ENCODE measurements around the gene IL17RC.

Gene IL17RC

GRCh38 chr3:9947025-9947995, 30.4 kb downstream of the IL17RC start:
- FAIRE-seq: no peak

- no peak for FAIRE-seq
Measured at GRCh38 chr3:9948586-9948985, 31.7 kb downstream of the IL17RC start.

DNA sequence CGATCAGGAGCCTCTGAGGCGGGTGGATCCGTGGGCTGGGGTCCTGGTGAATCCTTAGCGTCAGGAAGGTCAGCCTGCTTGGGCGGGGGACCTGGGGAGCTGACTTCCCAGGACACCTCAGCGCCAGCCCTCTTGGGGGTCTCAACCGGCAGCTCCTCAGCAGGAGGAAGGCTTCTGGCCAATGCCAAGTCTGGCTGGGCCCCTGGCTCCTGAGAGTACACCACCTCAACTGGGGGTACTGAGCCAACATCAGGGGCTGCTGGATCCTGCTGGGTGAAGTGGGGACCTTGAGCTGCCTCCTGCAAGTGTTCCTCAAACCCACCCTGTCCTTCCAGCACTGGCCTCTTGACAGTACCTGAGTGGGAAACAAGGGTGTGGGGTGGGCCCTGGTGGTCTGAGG, 32.2 kb downstream of the IL17RC start:
- no peak for FAIRE-seq

DNA sequence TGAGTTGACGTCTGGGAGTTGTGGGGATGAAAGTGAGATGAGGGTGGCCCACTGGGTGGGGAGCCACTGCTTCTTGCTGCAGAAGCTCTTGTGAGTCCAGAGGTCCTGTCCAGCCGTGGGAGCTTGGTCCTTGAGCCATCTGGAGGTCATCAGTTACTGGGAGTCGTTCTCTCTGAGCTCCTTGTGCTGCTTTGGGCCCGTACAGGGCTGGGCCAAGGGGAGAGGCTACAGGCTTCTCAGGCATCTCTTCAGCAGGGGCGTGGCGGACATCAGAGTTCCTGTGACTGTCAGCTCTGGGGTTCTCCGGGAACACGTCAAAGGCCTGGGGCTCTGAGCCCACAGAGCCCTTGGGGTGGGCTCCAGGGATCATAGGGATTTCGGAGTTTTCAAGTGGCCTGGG, 32.7 kb downstream of the IL17RC start:
- FAIRE-seq: no peak

GRCh38 chr3:9951126-9951525, 34.2 kb downstream of the IL17RC start:
- FAIRE-seq: no peak

DNA sequence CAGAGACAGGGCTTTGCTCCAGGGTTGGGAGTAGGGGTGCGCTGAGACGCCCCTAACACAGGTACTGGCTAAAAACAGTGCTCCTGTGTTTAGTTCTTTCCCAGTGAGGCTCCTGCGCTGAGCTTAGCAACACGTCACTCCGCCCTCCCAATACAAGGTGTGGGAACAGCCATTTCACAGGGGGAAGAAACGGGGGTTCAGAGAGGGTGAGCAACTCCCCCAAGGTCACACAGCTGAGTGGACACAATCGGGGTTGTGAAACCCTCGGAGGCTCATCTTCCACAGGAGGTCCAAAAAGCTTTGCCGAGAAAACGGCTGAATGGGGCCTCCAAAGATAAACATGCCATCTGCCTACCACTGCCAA, 34.7 kb downstream of the IL17RC start:
- FAIRE-seq: no peak

- FAIRE-seq: no peak
Measured at GRCh38 chr3:9951962-9952805, 35.3 kb downstream of the IL17RC start, which contains the start of gene PRRT3. TSS of gene PRRT3 (minus strand) at chr3:9952408. CDS start at chr3:9950115, 2,293 bp downstream.

GRCh38 chr3:9955067-9955502, 38.2 kb downstream of the IL17RC start:
- FAIRE-seq: no peak

DNA sequence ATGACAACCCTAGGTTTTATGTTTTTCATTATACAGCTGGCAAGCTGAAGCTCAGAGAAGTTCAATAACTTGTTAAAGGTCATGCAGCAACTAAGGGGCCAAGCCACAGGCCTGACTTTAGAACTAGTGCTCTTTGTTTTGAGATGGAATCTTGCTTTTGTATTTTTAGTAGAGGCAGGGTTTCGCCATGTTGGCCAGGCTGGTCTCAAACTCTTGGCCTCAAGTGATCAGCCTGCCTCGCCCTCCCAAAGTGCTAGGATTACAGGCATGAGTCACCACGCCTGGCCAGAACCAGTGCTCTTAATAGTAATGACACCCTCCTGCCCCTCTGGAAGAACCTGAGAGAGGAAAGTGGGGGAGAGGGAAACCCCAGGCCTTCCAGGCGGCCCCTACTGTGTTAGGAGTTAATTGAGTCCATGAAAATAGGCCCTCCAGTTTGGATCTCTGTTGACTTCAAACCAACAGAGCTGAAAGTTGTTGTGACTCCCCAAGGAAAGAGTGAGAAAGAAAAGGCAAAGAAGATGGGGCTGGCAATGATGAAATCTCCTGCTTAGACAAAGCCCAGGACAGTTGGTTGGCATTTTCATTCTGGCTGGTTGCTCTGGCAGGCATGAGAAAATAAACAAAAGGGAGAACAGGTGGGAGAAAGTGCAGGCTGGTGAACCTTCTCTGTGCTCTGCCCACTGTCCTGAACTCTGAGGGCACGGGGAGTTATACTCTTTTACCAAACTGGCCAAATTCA, 38.9 kb downstream of the IL17RC start:
- FAIRE-seq: no peak

GRCh38 chr3:9957214-9957613, 40.3 kb downstream of the IL17RC start:
- no peak for FAIRE-seq

GRCh38 chr3:9965200-9965875, 48.4 kb downstream of the IL17RC start:
- FAIRE-seq: no peak

GRCh38 chr3:9966841-9967240, 49.9 kb downstream of the IL17RC start:
- no peak for FAIRE-seq

DNA sequence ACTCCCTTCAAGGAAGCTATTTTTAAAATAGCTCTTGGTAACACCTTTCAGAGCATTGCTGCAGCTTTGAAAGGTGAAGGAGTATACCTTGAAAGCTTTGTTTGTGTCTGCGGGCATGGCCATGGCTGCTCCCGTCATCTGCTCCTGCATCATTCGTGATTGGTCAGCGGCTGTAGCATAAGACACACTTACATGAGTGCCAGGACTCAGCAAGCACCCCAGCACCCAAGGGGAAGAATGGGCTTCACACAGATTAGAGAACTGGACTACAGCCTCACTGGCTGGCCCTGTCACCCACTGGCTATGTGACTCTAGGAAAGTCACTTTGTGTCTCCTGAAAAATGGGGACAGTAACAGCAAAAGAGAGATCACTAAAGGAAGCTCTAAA, 52.7 kb downstream of the IL17RC start:
- FAIRE-seq: no peak

GRCh38 chr3:9970020-9970652, 53.2 kb downstream of the IL17RC start:
- FAIRE-seq: no peak

- no peak for FAIRE-seq
Measured at GRCh38 chr3:9976721-9977709, 60.1 kb downstream of the IL17RC start.

DNA sequence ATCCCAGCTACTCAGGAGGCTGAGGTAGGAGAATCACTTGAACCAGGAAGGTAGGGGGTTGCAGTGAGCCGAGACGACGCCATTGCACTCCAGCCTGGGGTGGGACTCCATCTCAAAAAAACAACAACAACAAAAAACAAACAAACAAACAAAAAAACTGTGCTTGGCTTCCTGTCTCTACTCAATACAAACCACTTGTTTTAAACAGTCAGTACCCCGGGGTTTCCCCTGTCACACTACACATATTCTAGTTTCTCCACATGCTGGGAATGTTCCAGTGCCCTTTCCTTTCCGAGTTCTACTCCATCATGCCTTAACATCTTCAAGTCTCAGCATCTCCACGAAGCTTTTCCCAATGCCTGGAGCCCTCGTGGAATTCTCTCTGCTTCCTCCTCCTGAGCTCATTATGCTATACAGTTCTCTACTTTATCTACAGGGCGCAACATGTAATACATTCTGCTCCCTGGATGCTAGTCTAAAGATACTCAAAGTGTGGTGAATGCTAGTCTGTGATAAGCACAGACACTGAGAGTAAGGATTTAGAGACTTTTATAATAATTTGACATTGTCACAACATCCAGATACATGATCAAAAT, 61.9 kb downstream of the IL17RC start:
- no peak for FAIRE-seq

DNA sequence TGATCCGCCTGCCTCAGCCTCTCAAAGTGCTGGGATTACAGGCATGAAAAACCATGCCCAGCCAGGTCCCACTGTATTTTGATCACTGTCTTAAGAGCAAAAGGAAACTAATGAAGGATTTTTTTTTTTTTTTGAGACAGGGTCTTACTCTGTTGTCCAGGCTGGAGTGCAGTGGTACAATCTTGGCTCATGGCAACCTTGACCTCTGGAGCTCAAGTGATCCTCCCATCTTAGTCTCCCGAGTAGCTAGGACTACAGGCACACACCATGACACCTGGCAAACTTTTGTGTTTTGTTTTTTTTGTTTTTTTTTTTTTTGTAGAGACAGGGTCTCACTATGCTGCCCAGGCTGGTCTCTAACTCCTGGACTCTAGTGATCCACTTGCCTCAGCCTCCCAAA, 63.4 kb downstream of the IL17RC start:
- FAIRE-seq: no peak
